K562 (cell line): ENCODE results near the gene LRRC3C. TPM values are rescaled to one million over a fixed set of nuclear protein-coding genes. Genes with fewer than 3 reads are reported as not detected.
A peak's percentile ranks its signal among the peaks of the same experiment; 100 is the strongest.

Source experiments
- ATAC-seq: fragments of 200-7000 bp; cut with Tn5 transposase; 3 replicates; pipeline ENCODE4 v1.9.1; 2020; ENCODE audit warnings: moderate library complexity
- BruUV-seq: library from RNA; stranded (reverse); fragments of 400-500 nt; replicated peaks from 2 replicates; lab custom pipeline; 2021; lab: Mats Ljungman, UMichigan
- CTCF ChIA-PET: fragments of 300-600 bp; formaldehyde crosslinking; extraction: SDS; loops from one replicate; lab custom pipeline; 2021; ENCODE audit warnings: low intra/inter-chr PET ratio; lab: Yijun Ruan, JAX
- POLR2A ChIA-PET: fragments of 300-600, 350-650 bp; sonication (Branson Sonifier 250); formaldehyde crosslinking; extraction: SDS; loops from one replicate; lab custom pipeline; 2021; ENCODE audit warnings: antibody characterized with exemption, inconsistent platforms; lab: Yijun Ruan, JAX
- DNase-seq, 4 experiments: peaks; one replicate each; pipeline versions ENCODE4 v3.0.0 to v3.0.0-alpha.2; 2011 to 2018; ENCODE audit warnings: low spot score in 3 of 4, mixed read lengths in 3 of 4; ENCODE audit errors: extremely low read depth in 1 of 4
- FAIRE-seq: peaks from 2 replicates; lab custom pipeline; 2011; peaks lifted over from hg19 to GRCh38; lab: Jason Lieb, UNC
- H2AFZ ChIP-seq: 2 replicates; pipeline ENCODE4 v1.6.0; 2011; ENCODE audit warnings: low read depth, low read length, control low read depth, inconsistent platforms
- H3K27ac ChIP-seq: fragments of 200-600 bp; 3 replicates; pipeline ENCODE4 v1.8.0; 2011; ENCODE audit warnings: low read depth, mild to moderate bottlenecking, control low read depth, inconsistent platforms, low read length, moderate library complexity, mixed read lengths; ENCODE audit errors: extremely low read depth
- H3K27me3 ChIP-seq, 2 experiments: fragments of 300-600 bp in 1 of 2; 2 replicates in 1 of 2; 3 replicates in 1 of 2; pipeline versions ENCODE4 v1.6.0 to v1.8.0; 2011; ENCODE audit warnings: inconsistent platforms in 2 of 2, low read length in 2 of 2, mild to moderate bottlenecking in 1 of 2, mixed read lengths in 1 of 2, moderate library complexity in 1 of 2; ENCODE audit not compliant: control insufficient read depth in 2 of 2, insufficient read depth in 2 of 2
- H3K36me3 ChIP-seq: fragments of 300-600 bp; 3 replicates; pipeline ENCODE4 v1.8.0; 2011; ENCODE audit warnings: mild to moderate bottlenecking, low read length, inconsistent platforms; ENCODE audit not compliant: control insufficient read depth, insufficient read depth
- H3K4me1 ChIP-seq, 2 experiments: fragments of 200-600 bp in 1 of 2; replicated peaks in 1 of 2; 2 replicates in 1 of 2; 3 replicates in 1 of 2; pipeline versions ENCODE4 v1.5.1 to v1.8.0; 2011; ENCODE audit warnings: inconsistent platforms in 2 of 2, low read length in 2 of 2, mild to moderate bottlenecking in 1 of 2, mixed read lengths in 1 of 2, moderate library complexity in 1 of 2; ENCODE audit not compliant: control insufficient read depth in 2 of 2, insufficient read depth in 2 of 2
- H3K4me2 ChIP-seq: 2 replicates; pipeline ENCODE4 v1.6.1; 2011; ENCODE audit warnings: low read length, control low read depth, inconsistent platforms, mixed read lengths; ENCODE audit not compliant: insufficient read depth
- H3K4me3 ChIP-seq: fragments of 200-600 bp; sonication (generic), shearing (Covaris generic); 2 replicates; pipeline ENCODE4 v1.5.1; 2016; ENCODE audit warnings: control low read depth, inconsistent platforms
- H3K79me2 ChIP-seq: fragments of 200-600 bp; 3 replicates; pipeline ENCODE4 v1.8.0; 2011; ENCODE audit warnings: low read length, inconsistent platforms; ENCODE audit not compliant: control insufficient read depth, insufficient read depth
- H3K9ac ChIP-seq, 2 experiments: 2 replicates each; pipeline versions ENCODE4 v1.6.0 to v1.6.1; 2011; ENCODE audit warnings: low read depth in 2 of 2, low read length in 2 of 2, control low read depth in 1 of 2, inconsistent platforms in 1 of 2, mild to moderate bottlenecking in 1 of 2, mixed read lengths in 1 of 2; ENCODE audit not compliant: insufficient read depth in 1 of 2
- H3K9me1 ChIP-seq: one replicate; pipeline ENCODE4 v1.6.0; 2011; ENCODE audit warnings: inconsistent platforms, mild to moderate bottlenecking, low read length, moderate library complexity; ENCODE audit not compliant: control insufficient read depth, insufficient read depth
- H3K9me3 ChIP-seq: replicated peaks from 2 replicates; pipeline ENCODE4 v1.5.1; 2011; ENCODE audit warnings: low read depth, low read length, inconsistent platforms; ENCODE audit not compliant: control insufficient read depth, insufficient read depth
- H4K20me1 ChIP-seq: replicated peaks from 2 replicates; pipeline ENCODE4 v1.6.1; 2011; ENCODE audit warnings: low read length, inconsistent platforms, mixed read lengths; ENCODE audit not compliant: control insufficient read depth, insufficient read depth
- ATF1 ChIP-seq, 2 experiments: fragments of 450-650 bp in 1 of 2; IDR thresholded peaks; 2 replicates each; pipeline ENCODE4 v1.6.1; 2016; ENCODE audit warnings: missing compliant biosample characterization in 1 of 2, missing genetic modification characterization in 1 of 2
- DACH1 ChIP-seq: fragments of 450-650 bp; IDR thresholded peaks from 2 replicates; pipeline ENCODE4 v1.6.1; 2018; ENCODE audit not compliant: partially characterized antibody
- GATAD2A ChIP-seq: fragments of 450-650 bp; IDR thresholded peaks from 2 replicates; pipeline ENCODE4 v1.6.1; 2017
- NFIX ChIP-seq: fragments of 250-450 bp; sonication (Bioruptor Pico); IDR thresholded peaks from 2 replicates; pipeline ENCODE4 v1.4.0; 2020; ENCODE audit warnings: low read depth, mild to moderate bottlenecking, moderate library complexity
- RBM25 ChIP-seq: fragments of 200-400 bp; formaldehyde crosslinking; IDR thresholded peaks from 2 replicates; pipeline ENCODE4 v1.6.1; 2018; ENCODE audit warnings: low read length, low read depth, moderate library complexity; ENCODE audit not compliant: severe bottlenecking
- RBM39 ChIP-seq: fragments of 200-400 bp; formaldehyde crosslinking; optimal IDR thresholded peaks from 2 replicates; pipeline ENCODE3; 2018; ENCODE audit warnings: low read depth, low read length
- SIX5 ChIP-seq, 2 experiments: IDR thresholded peaks; 2 replicates each; pipeline ENCODE4 v1.6.1; 2011; ENCODE audit warnings: low read length in 2 of 2, borderline replicate concordance in 1 of 2, low read depth in 1 of 2, mild to moderate bottlenecking in 1 of 2, moderate library complexity in 1 of 2; ENCODE audit not compliant: insufficient read depth in 1 of 2
- SRSF1 ChIP-seq: fragments of 200-400 bp; formaldehyde crosslinking; IDR thresholded peaks from 2 replicates; pipeline ENCODE4 v1.6.1; 2017; ENCODE audit warnings: mild to moderate bottlenecking, low read depth, low read length, moderate library complexity
- ZKSCAN1 ChIP-seq: fragments of 150-350 bp; IDR thresholded peaks from 2 replicates; pipeline ENCODE4 v1.6.1; 2016; ENCODE audit warnings: low read depth, low read length
- ZNF121 ChIP-seq: sonication (generic); formaldehyde crosslinking; conservative IDR thresholded peaks from 2 replicates; pipeline ENCODE4 v1.8.0; 2022; ENCODE audit warnings: missing genetic modification reagents
- ZNF717 ChIP-seq: fragments of 250-450 bp; sonication (Bioruptor Pico); IDR thresholded peaks from 2 replicates; pipeline ENCODE4 v1.5.0; 2021
- WGBS: fragments of 100-300 bp; shearing (Covaris generic); methylation state at CpG from one replicate; pipeline ENCODE4 v1.1.6; 2016; ENCODE audit warnings: low coverage, mixed read lengths; ENCODE audit not compliant: insufficient coverage; ENCODE audit errors: missing lambda C conversion rate; 5-methylcytosine and 5-hydroxymethylcytosine counted together
- in situ Hi-C: fragments of 300-500 bp; cut with MboI; formaldehyde crosslinking; loops from 4 replicates; pipeline ENCODE4 v1.15.0; 2018; ENCODE audit warnings: inconsistent platforms, mixed read lengths
- intact Hi-C: fragments of 100-400 bp; cut with micrococcal nuclease; formaldehyde crosslinking; loops from 2 replicates; pipeline ENCODE4 v1.14.2; 2022
- polyA plus RNA-seq, 8 experiments: library from polyadenylated mRNA; depleted of rRNA in 4 of 8; stranded (reverse) in 5 of 8; unstranded in 3 of 8; fragments of >200 nt; fragmentation: Nextera tagmentation in 2 of 8; fragmentation: Illumina TruSeq in 1 of 8; extraction: Ambion mirVana in 2 of 8; extraction: Trizol in 1 of 8; gene quantifications; 2 replicates each; pipeline versions ENCODE4 v1.2.1 to v1.2.3, GENCODE V29; 2011 to 2014; ENCODE audit warnings: inconsistent platforms in 1 of 8, missing spikeins in 1 of 8
- total RNA-seq, 7 experiments: library from RNA; depleted of rRNA in 6 of 7; stranded (reverse); fragments of >200 nt in 6 of 7; fragmentation: Illumina TruSeq in 2 of 7; extraction: Trizol in 2 of 7; gene quantifications; 2 replicates each; pipeline versions ENCODE4 v1.2.1 to v1.2.3, GENCODE V29; 2011 to 2021; ENCODE audit warnings: low replicate concordance in 1 of 7
- TF ChIP-seq, protein P1 (sequence below): sonication (generic); formaldehyde crosslinking; IDR thresholded peaks from 2 replicates; pipeline ENCODE4 v1.8.1; 2023; ENCODE audit warnings: mild to moderate bottlenecking, missing genetic modification reagents

The LRRC3C gene
- total and polyA plus RNA-seq, 9 of the 15 experiments (the other 6 are each of a cell fraction or from before 2014, with no cell fraction given) = not detected

DNA sequence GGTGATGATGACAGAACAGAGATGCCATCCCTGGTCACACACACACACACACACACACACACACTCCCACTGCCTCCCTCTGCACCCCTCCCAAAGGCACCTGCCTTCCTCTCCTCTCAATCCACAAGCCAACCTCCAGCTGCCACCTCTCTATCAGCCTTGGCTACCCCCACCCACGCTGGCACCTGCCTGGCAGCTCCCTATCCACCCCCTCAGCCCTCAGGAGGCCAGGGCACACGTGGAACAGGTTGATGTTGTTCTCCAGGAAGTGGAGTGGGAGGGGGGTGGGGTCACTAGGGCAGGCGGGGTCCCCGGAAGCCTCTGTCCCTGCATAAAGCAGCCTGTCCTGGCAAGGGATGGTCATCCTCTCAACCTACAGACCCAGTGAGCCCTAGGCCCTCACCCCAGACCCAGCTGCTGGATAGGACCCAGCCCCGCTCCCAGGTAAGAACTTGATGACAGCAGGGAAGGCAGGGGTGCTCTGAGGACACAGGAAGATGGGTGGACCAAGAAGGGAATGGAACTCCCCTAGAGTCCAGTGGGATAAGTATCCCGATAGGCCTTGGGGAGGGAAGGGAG is 35.2 kb downstream of the LRRC3C start, which contains the start of gene GSDMA:
TSS of gene GSDMA (plus strand) at position 363 of the 579 bp plus-strand sequence. CDS start 2,684 bp downstream, outside the sequence.
- H3K27ac ChIP-seq = no peak within 1 kb of the TSS
- peaks cover 2 to 14% of the 10 kb centered on the region in 2 experiments; a peak in 4 of 5 replicates for H3K4me1 ChIP-seq
- ChIA-PET CTCF (no interaction called here), POLR2A (interaction anchor here (1.3 kb wide), 1 partner anchor 8 kb away, joined by 3 read pairs; no protein-coding TSS in a partner anchor)
- BruUV-seq = no TSS peak
- H3K9me1 ChIP-seq = no peaks in the 10 kb centered on the region
- no peaks in the 10 kb centered on the region for H4K20me1 ChIP-seq
- 22% methylated on average over 6 of the region's 6 CpGs for WGBS
- H3K79me2 ChIP-seq = no peaks in the 10 kb centered on the region
- no peak within 1 kb of the TSS for H2AFZ ChIP-seq
- no peak for DNase-seq
- in situ Hi-C loops = no loop called here
- H3K9ac ChIP-seq = 0 out of 4 replicates have a peak within 1 kb of the TSS, but pooled peaks of 1 of the 2 experiments have one; percentile 26
- no peaks in the 10 kb centered on the region for H3K9me3 ChIP-seq
- no peak within 1 kb of the TSS for H3K4me3 ChIP-seq
- no peak within 1 kb of the TSS for H3K4me2 ChIP-seq
- TF ChIP-seq RBM25 = no peak
- TF ChIP-seq ZKSCAN1 = no peak
- no peak for TF ChIP-seq RBM39
- no peak for TF ChIP-seq GATAD2A
- no peak for TF ChIP-seq DACH1
- TF ChIP-seq, protein P1, sequence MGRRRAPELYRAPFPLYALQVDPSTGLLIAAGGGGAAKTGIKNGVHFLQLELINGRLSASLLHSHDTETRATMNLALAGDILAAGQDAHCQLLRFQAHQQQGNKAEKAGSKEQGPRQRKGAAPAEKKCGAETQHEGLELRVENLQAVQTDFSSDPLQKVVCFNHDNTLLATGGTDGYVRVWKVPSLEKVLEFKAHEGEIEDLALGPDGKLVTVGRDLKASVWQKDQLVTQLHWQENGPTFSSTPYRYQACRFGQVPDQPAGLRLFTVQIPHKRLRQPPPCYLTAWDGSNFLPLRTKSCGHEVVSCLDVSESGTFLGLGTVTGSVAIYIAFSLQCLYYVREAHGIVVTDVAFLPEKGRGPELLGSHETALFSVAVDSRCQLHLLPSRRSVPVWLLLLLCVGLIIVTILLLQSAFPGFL (CRISPR knock-in tag) = no peak
- no peak for TF ChIP-seq ZNF717 (CRISPR knock-in tag)
- no peak for TF ChIP-seq ATF1 (CRISPR knock-in tag; IDR thresholded peaks at IDR 0.05)
- no peak for TF ChIP-seq ATF1 (tag; IDR thresholded peaks at IDR 0.05)
- no peak for TF ChIP-seq SIX5 (IDR thresholded peaks at IDR 0.05; ENCODE audit: borderline replicate concordance in 1 of 2, insufficient read depth in 1 of 2, low read depth in 1 of 2, low read length in 2 of 2)
- no peak for TF ChIP-seq ZNF121 (CRISPR knock-in tag)
- TF ChIP-seq NFIX = no peak
- no peak for TF ChIP-seq SRSF1
- TF ChIP-seq, all 486 proteins: peak for 0
- no peak for FAIRE-seq
- Histone ChIP-seq H3K36me3 (no peaks in the 10 kb centered on the region), H3K27me3 (peaks cover 6 to 13% of the 10 kb centered on the region in 2 experiments; a peak in 3 of 5 replicates)
- ATAC-seq = no peak
- intact Hi-C loops = no loop called here
